Gastrocnemius medialis (tissue), 4 donors: ENCODE results near the gene GPAT2.
"Not testable (repeated sequence)": the region's sequence is repeated elsewhere in the genome, so short reads cannot be mapped to it uniquely, and the experiment has no call there.

Experiments used
- CTCF ChIP-seq, 5 experiments: fragments of 450-650 bp in 3 of 5; fragments of 200-600 bp in 2 of 5; sonication (generic) in 2 of 5; IDR thresholded peaks in 4 of 5; conservative IDR thresholded peaks in 1 of 5; 1 replicate in 4 of 5; 2 replicates in 1 of 5; pipeline ENCODE4 v1.5.1; 2016 to 2019; ENCODE audit warnings: antibody characterized with exemption in 5 of 5, mild to moderate bottlenecking in 3 of 5, moderate library complexity in 3 of 5
- POLR2A ChIP-seq, 2 donors: fragments of 450-650 bp; IDR thresholded peaks; one replicate each; pipeline ENCODE4 v1.6.1; 2017; ENCODE audit warnings: antibody characterized with exemption in 2 of 2, mild to moderate bottlenecking in 2 of 2, moderate library complexity in 2 of 2

- TF ChIP-seq CTCF (IDR thresholded peaks at IDR 0.05 in 4 of 5, conservative IDR thresholded peaks at IDR 0.05 in 1 of 5); POLR2A (IDR thresholded peaks at IDR 0.05): not testable (repeated sequence)
These were observed 26.6 kb upstream of the GPAT2 start for GRCh38 chr2:96061197-96061817.
